ENCODE data around the gene FAM177B.

FAM177B gene

GRCh38 chr1:222736972-222737371, at the start of gene FAM177B:
Gene FAM177B, plus strand, starts transcription at chr1:222737202. Its CDS starts 9,344 bp downstream, at chr1:222746546.
- DNase-seq, result no peak

- no peak for DNase-seq
Measured at GRCh38 chr1:222691016-222691415, 46.0 kb upstream of the FAM177B start.

GRCh38 chr1:222694927-222695326, 42.1 kb upstream of the FAM177B start:
- no peak for DNase-seq

- no peak for DNase-seq
Measured at GRCh38 chr1:222696741-222697140, 40.3 kb upstream of the FAM177B start.

- DNase-seq, result no peak
Measured at GRCh38 chr1:222697203-222697602, 39.8 kb upstream of the FAM177B start.

GRCh38 chr1:222697826-222698225, 39.2 kb upstream of the FAM177B start:
- DNase-seq, result no peak

- no peak for DNase-seq
Measured at GRCh38 chr1:222702210-222702609, 34.8 kb upstream of the FAM177B start.

- no peak for DNase-seq
Measured at GRCh38 chr1:222704260-222704659, 32.7 kb upstream of the FAM177B start.

GRCh38 chr1:222706815-222707214, 30.2 kb upstream of the FAM177B start:
- no peak for DNase-seq

GRCh38 chr1:222709700-222710153, 27.3 kb upstream of the FAM177B start:
- no peak for DNase-seq

- DNase-seq, result peak; percentile 54
Measured at GRCh38 chr1:222711319-222712252, 25.4 kb upstream of the FAM177B start.

GRCh38 chr1:222712253-222713090, 24.5 kb upstream of the FAM177B start, which contains the start of the genes AIDA and BROX:
Gene AIDA, minus strand, starts transcription at chr1:222712491. Its CDS starts 174 bp downstream, at chr1:222712317.
Gene BROX, plus strand, starts transcription at chr1:222712564. Its CDS starts 3,136 bp downstream, at chr1:222715700.
- DNase-seq, result peak; percentile 97

- peak; percentile 88 for DNase-seq
Measured at GRCh38 chr1:222713091-222713961, 23.7 kb upstream of the FAM177B start.

GRCh38 chr1:222716393-222716792, 20.6 kb upstream of the FAM177B start:
- no peak for DNase-seq

- DNase-seq, result no peak
Measured at GRCh38 chr1:222728746-222729145, 8.3 kb upstream of the FAM177B start.

GRCh38 chr1:222730866-222731265, 6.1 kb upstream of the FAM177B start:
- DNase-seq, result no peak

- DNase-seq, result no peak
Measured at GRCh38 chr1:222732216-222733159, 4.5 kb upstream of the FAM177B start.

GRCh38 chr1:222734740-222735139, 2.3 kb upstream of the FAM177B start:
- DNase-seq, result no peak

- DNase-seq, result no peak
Measured at GRCh38 chr1:222736470-222736869, 532 bp upstream of the FAM177B start.

- DNase-seq, result no peak
Measured at GRCh38 chr1:222739465-222739864, 2.5 kb downstream of the FAM177B start.

- no peak for DNase-seq
Measured at GRCh38 chr1:222739929-222740328, 2.9 kb downstream of the FAM177B start.

Measured in activated CD4-positive, alpha-beta T cell treated with anti-CD3 and anti-CD28 coated beads, Interleukin-2, amount 50 U/mL, for 1 hour (primary cell).